Choroid plexus epithelial cell (primary cell): ENCODE measurements around the gene SLC1A3.
"Not testable (repeated sequence)": the region's sequence is repeated elsewhere in the genome, so short reads cannot be mapped to it uniquely, and the experiment has no call there.

Source experiments
- DNase-seq: peaks from one replicate; pipeline ENCODE4 v3.0.0-alpha.2; 2010; ENCODE audit warnings: low read depth
- H3K4me3 ChIP-seq: 2 replicates; pipeline ENCODE4 v1.5.1; 2011; ENCODE audit warnings: low read depth, mild to moderate bottlenecking, control low read depth, low read length, moderate library complexity
- TF ChIP-seq, protein P1 (sequence below): conservative IDR thresholded peaks from 2 replicates; pipeline ENCODE4 v1.5.1; 2011; ENCODE audit warnings: low read depth, mild to moderate bottlenecking, control low read depth, inconsistent platforms, low read length, moderate library complexity

The SLC1A3 gene

GRCh38 chr5:36587354-36587753 lies 19.1 kb upstream of the SLC1A3 start:
- TF ChIP-seq, protein P1, sequence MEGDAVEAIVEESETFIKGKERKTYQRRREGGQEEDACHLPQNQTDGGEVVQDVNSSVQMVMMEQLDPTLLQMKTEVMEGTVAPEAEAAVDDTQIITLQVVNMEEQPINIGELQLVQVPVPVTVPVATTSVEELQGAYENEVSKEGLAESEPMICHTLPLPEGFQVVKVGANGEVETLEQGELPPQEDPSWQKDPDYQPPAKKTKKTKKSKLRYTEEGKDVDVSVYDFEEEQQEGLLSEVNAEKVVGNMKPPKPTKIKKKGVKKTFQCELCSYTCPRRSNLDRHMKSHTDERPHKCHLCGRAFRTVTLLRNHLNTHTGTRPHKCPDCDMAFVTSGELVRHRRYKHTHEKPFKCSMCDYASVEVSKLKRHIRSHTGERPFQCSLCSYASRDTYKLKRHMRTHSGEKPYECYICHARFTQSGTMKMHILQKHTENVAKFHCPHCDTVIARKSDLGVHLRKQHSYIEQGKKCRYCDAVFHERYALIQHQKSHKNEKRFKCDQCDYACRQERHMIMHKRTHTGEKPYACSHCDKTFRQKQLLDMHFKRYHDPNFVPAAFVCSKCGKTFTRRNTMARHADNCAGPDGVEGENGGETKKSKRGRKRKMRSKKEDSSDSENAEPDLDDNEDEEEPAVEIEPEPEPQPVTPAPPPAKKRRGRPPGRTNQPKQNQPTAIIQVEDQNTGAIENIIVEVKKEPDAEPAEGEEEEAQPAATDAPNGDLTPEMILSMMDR, result no peak
- H3K4me3 ChIP-seq, result no peak overlapping the region
- DNase-seq, result no peak

DNA sequence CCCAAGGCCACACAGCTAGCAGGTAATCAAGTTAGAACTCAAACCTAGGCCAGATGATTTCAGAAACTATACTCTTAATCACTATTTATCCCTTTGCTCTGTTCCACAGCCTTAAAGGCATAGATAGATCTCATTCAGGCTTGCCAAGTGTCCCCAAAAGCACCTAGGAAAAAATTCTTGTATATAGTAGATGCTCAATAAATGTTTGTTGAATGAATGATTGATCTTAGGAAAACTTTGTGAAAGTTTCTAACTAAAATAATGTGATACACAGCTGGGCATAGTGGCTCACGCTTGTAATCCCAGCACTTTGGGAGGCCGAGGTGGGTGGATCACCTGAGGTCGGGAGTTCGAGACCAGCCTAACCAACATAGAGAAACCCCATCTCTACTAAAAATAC lies 16.7 kb upstream of the SLC1A3 start:
- DNase-seq, result not testable (repeated sequence)

DNA sequence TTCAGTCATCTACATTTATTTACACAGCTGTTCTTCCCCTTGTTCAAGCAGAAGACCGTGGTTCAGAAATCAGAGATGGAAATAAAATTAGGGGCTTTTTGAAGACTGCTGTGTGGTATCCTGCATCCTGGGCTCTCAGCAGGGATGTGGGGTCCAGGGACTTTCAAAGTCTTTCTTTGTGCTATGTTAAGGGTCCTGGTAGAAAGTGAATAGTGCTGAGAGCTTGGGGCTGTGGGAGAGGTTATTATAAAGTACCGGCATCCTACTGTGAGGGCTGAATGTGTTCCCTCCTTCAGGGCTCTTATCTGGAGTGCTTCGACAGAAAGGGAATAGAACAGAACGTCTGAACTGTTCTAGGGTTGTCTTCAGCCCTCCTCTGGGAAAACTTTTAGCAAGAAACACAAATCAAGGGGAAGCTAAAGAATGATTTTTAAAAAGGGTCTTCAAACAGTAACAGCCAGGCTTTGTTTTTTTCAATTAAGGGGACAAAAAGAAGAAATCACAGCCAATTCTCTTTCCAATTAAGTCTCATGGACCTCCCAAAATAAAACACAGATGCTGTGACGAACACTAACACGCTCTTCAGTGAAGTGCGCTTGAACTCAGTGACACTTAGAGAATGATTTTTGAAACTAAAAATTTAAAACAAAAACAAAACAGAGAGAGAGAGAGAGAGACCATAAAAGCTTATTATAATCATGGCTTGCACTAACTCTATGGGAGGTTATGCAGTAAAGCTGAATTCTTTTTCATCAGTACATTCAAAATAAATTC lies 15.7 kb upstream of the SLC1A3 start:
- no peak overlapping the region for H3K4me3 ChIP-seq
- DNase-seq, result peak; percentile 76
- TF ChIP-seq, protein P1, result no peak

More for the DNA sequence above, 16.7 kb upstream of the SLC1A3 start:
- not testable (repeated sequence) for H3K4me3 ChIP-seq

DNA sequence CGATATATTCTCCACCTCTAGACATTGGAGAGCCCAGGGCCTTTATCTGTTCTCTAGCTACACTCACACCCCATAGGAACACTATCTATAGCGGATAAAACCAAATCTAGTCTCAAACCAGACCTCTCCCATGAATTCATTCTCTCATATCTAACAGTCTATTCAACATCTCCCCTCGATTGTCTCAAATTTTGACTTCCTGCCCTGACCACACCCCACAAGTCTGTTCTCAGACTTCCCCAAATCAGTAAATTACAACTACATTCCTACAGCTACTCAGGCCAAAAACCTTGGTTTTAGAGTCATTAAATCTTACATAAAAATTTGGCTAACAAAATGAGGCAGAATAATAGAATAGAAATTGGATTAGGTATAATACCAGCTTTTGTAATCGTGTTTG lies 12.5 kb upstream of the SLC1A3 start:
- H3K4me3 ChIP-seq, result no peak overlapping the region
- DNase-seq, result no peak
- TF ChIP-seq, protein P1, result no peak

- no peak for DNase-seq
- TF ChIP-seq, protein P1, result no peak
Observed at GRCh38 chr5:36596247-36596646, 10.2 kb upstream of the SLC1A3 start.

GRCh38 chr5:36596756-36597155 lies 9.7 kb upstream of the SLC1A3 start:
- TF ChIP-seq, protein P1, result no peak
- no peak for DNase-seq
- H3K4me3 ChIP-seq, result no peak overlapping the region

More at GRCh38 chr5:36596247-36596646, 10.2 kb upstream of the SLC1A3 start:
- H3K4me3 ChIP-seq, result no peak overlapping the region

DNA sequence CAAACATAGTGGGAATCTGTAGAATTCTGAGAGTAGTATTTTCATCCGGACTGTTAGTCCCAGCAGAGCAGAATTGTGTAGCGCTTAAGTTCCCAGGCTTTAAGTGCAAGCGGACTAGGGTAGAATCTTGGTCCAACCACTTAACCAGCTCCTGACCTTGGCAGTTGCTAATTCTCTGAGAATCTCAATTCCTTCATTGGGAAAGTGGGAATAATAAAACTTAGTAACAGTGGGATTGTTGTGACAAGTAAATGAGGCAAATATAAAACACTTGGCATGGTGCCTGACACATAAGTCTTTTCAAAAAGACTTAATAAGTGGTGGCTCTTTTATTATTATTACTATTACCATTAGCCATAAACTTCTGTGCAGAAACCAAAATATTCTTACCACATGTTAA lies 8.4 kb upstream of the SLC1A3 start:
- TF ChIP-seq, protein P1, result no peak
- DNase-seq, result no peak
- H3K4me3 ChIP-seq, result no peak overlapping the region
